ENCODE results near the gene KCNE4.

The KCNE4 gene

GRCh38 chr2:223012291-223012690 lies 39.7 kb upstream of the KCNE4 start:
- TF ChIP-seq CTCF (IDR thresholded peaks at IDR 0.05; ENCODE audit: low read length, missing control alignments), result no peak
- DNase-seq (ENCODE audit: low read depth), result no peak
- no peak overlapping the region for H3K4me3 ChIP-seq (replicated peaks; ENCODE audit: low read depth, low read length)

GRCh38 chr2:223019390-223019930 lies 32.5 kb upstream of the KCNE4 start:
- TF ChIP-seq CTCF (IDR thresholded peaks at IDR 0.05; ENCODE audit: low read length, missing control alignments), result no peak
- no peak overlapping the region for H3K4me3 ChIP-seq (replicated peaks; ENCODE audit: low read depth, low read length)
- DNase-seq (ENCODE audit: low read depth), result peak; percentile 26

GRCh38 chr2:223019987-223020717 lies 31.8 kb upstream of the KCNE4 start:
- no peak overlapping the region for H3K4me3 ChIP-seq (replicated peaks; ENCODE audit: low read depth, low read length)
- DNase-seq (ENCODE audit: low read depth), result no peak
- TF ChIP-seq CTCF (IDR thresholded peaks at IDR 0.05; ENCODE audit: low read length, missing control alignments), result no peak

GRCh38 chr2:223020971-223021675 lies 30.9 kb upstream of the KCNE4 start:
- DNase-seq (ENCODE audit: low read depth), result no peak
- H3K4me3 ChIP-seq (replicated peaks; ENCODE audit: low read depth, low read length), result no peak overlapping the region
- no peak for TF ChIP-seq CTCF (IDR thresholded peaks at IDR 0.05; ENCODE audit: low read length, missing control alignments)

GRCh38 chr2:223026357-223027110 lies 25.5 kb upstream of the KCNE4 start:
- TF ChIP-seq CTCF (IDR thresholded peaks at IDR 0.05; ENCODE audit: low read length, missing control alignments), result no peak
- H3K4me3 ChIP-seq (replicated peaks; ENCODE audit: low read depth, low read length), result no peak overlapping the region
- DNase-seq (ENCODE audit: low read depth), result peak; percentile 35

GRCh38 chr2:223027442-223027841 lies 24.5 kb upstream of the KCNE4 start:
- no peak for TF ChIP-seq CTCF (IDR thresholded peaks at IDR 0.05; ENCODE audit: low read length, missing control alignments)
- peak; percentile 69 for DNase-seq (ENCODE audit: low read depth)

More at GRCh38 chr2:223027442-223027841, 24.5 kb upstream of the KCNE4 start:
- no peak overlapping the region for H3K4me3 ChIP-seq (replicated peaks; ENCODE audit: low read depth, low read length)
